GM12878 (cell line): ENCODE measurements around the gene GRIK1. TPM values are rescaled to one million over a fixed set of nuclear protein-coding genes. Genes with fewer than 3 reads are reported as not detected.

Experiments used
- ATAC-seq: fragments of 200-7000 bp; cut with Tn5 transposase; 3 replicates; pipeline ENCODE4 v1.9.1; 2020; ENCODE audit warnings: mild to moderate bottlenecking, moderate library complexity
- BruUV-seq: library from RNA; stranded (reverse); fragments of 400-500 nt; replicated peaks from 2 replicates; lab custom pipeline; 2021; lab: Mats Ljungman, UMichigan
- CTCF ChIA-PET: fragments of 300-600 bp; sonication (Branson Sonifier 250); formaldehyde crosslinking; extraction: SDS; loops from one replicate; lab custom pipeline; 2021; ENCODE audit warnings: inconsistent platforms; lab: Yijun Ruan, JAX
- POLR2A ChIA-PET: fragments of 350-600 bp; formaldehyde crosslinking; extraction: SDS; loops from one replicate; lab custom pipeline; 2021; ENCODE audit warnings: inconsistent platforms; lab: Charles Lee
- RAD21 ChIA-PET: fragments of 300-600 bp; sonication (Branson Sonifier 250); formaldehyde crosslinking; loops from one replicate; lab custom pipeline; 2023; ENCODE audit warnings: antibody characterized with exemption; ENCODE audit not compliant: unreplicated experiment; lab: Charles Lee
- SMC1A ChIA-PET: fragments of 300-600 bp; sonication (Branson Sonifier 250); formaldehyde crosslinking; loops from one replicate; lab custom pipeline; 2023; ENCODE audit not compliant: unreplicated experiment, uncharacterized antibody; lab: Charles Lee
- DNase-seq: peaks from one replicate; pipeline ENCODE4 v3.0.0-alpha.2; 2011; ENCODE audit warnings: low read depth, low spot score
- FAIRE-seq: peaks from 3 replicates; lab custom pipeline; 2011; peaks lifted over from hg19 to GRCh38; lab: Jason Lieb, UNC
- H2AFZ ChIP-seq: 2 replicates; pipeline ENCODE4 v1.6.0; 2011; ENCODE audit warnings: low read depth, low read length, control low read depth; ENCODE audit not compliant: control insufficient read depth
- H3K27ac ChIP-seq: 2 replicates; pipeline ENCODE4 v1.5.1; 2011; ENCODE audit warnings: control low read depth; ENCODE audit not compliant: control insufficient read depth, insufficient read depth
- H3K27me3 ChIP-seq, 2 experiments: replicated peaks in 1 of 2; 2 replicates each; pipeline versions ENCODE4 v1.6.0 to v1.6.1; 2011; ENCODE audit warnings: low read length in 1 of 2; ENCODE audit not compliant: control insufficient read depth in 2 of 2, insufficient read depth in 2 of 2
- H3K36me3 ChIP-seq, 2 experiments: 2 replicates each; pipeline ENCODE4 v1.5.1; 2011; ENCODE audit warnings: low read length in 1 of 2; ENCODE audit not compliant: control insufficient read depth in 2 of 2, insufficient read depth in 2 of 2
- H3K4me1 ChIP-seq: 2 replicates; pipeline ENCODE4 v1.6.1; 2011; ENCODE audit warnings: mild to moderate bottlenecking, low read length, moderate library complexity, mixed read lengths; ENCODE audit not compliant: control insufficient read depth, insufficient read depth
- H3K4me2 ChIP-seq: 2 replicates; pipeline ENCODE4 v1.6.0; 2011; ENCODE audit warnings: control low read depth; ENCODE audit not compliant: control insufficient read depth, insufficient read depth
- H3K4me3 ChIP-seq: fragments of 200-600 bp; sonication (generic); 2 replicates; pipeline ENCODE4 v1.5.1; 2016
- H3K79me2 ChIP-seq: 2 replicates; pipeline ENCODE4 v1.6.0; 2011; ENCODE audit warnings: low read length; ENCODE audit not compliant: control insufficient read depth, insufficient read depth
- H3K9ac ChIP-seq: 2 replicates; pipeline ENCODE4 v1.8.0; 2011; ENCODE audit warnings: low read length, control low read depth, mixed read lengths; ENCODE audit not compliant: control insufficient read depth, insufficient read depth
- H3K9me3 ChIP-seq: replicated peaks from 3 replicates; pipeline ENCODE4 v1.5.1; 2011; ENCODE audit warnings: mild to moderate bottlenecking, low read length; ENCODE audit not compliant: control insufficient read depth, insufficient read depth
- H4K20me1 ChIP-seq: 2 replicates; pipeline ENCODE4 v1.6.0; 2011; ENCODE audit not compliant: control insufficient read depth, insufficient read depth
- BRCA1 ChIP-seq: IDR thresholded peaks from 2 replicates; pipeline ENCODE4 v1.6.1; 2011; ENCODE audit warnings: low read depth, low read length, improper control_type of control experiment
- JUNB ChIP-seq: IDR thresholded peaks from 2 replicates; pipeline ENCODE4 v1.6.1; 2016; ENCODE audit warnings: antibody characterized with exemption, mild to moderate bottlenecking
- KLF5 ChIP-seq: fragments of 450-650 bp; IDR thresholded peaks from 2 replicates; pipeline ENCODE4 v1.6.1; 2014; ENCODE audit warnings: mild to moderate bottlenecking; ENCODE audit not compliant: partially characterized antibody
- NFIC ChIP-seq: IDR thresholded peaks from 2 replicates; pipeline ENCODE4 v1.6.1; 2012; ENCODE audit warnings: low read depth, mild to moderate bottlenecking, inconsistent platforms, low read length, moderate library complexity
- NFXL1 ChIP-seq: fragments of 450-650 bp; IDR thresholded peaks from 2 replicates; pipeline ENCODE4 v1.6.1; 2017; ENCODE audit warnings: antibody characterized with exemption, mild to moderate bottlenecking, borderline replicate concordance
- NRF1 ChIP-seq: conservative IDR thresholded peaks from 2 replicates; pipeline ENCODE4 v1.6.1; 2011; ENCODE audit warnings: mild to moderate bottlenecking, low read depth, low read length, improper control_type of control experiment
- RB1 ChIP-seq: fragments of 450-650 bp; formaldehyde crosslinking; IDR thresholded peaks from 2 replicates; pipeline ENCODE4 v1.6.1; 2017; ENCODE audit warnings: mild to moderate bottlenecking, borderline replicate concordance
- RCOR1 ChIP-seq: conservative IDR thresholded peaks from 2 replicates; pipeline ENCODE4 v1.6.1; 2012; ENCODE audit warnings: low read depth, low read length, improper control_type of control experiment
- RELB ChIP-seq: fragments of 450-650 bp; IDR thresholded peaks from 2 replicates; pipeline ENCODE4 v1.6.1; 2017; ENCODE audit warnings: low read depth, mild to moderate bottlenecking, moderate library complexity
- STAT1 ChIP-seq: fragments of 450-650 bp; conservative IDR thresholded peaks from 2 replicates; pipeline ENCODE4 v1.6.1; 2014; ENCODE audit warnings: antibody characterized with exemption, mild to moderate bottlenecking
- ZBTB33 ChIP-seq: fragments of 450-650 bp; IDR thresholded peaks from 2 replicates; pipeline ENCODE4 v1.6.1; 2017; ENCODE audit warnings: mild to moderate bottlenecking
- ZNF384 ChIP-seq: IDR thresholded peaks from 2 replicates; pipeline ENCODE4 v1.6.1; 2012; ENCODE audit warnings: low read depth, mild to moderate bottlenecking, low read length, improper control_type of control experiment, borderline replicate concordance
- WGBS: methylation state at CpG from one replicate; pipeline ENCODE4 v1.1.6; 2016; ENCODE audit warnings: low lambda C conversion rate; ENCODE audit not compliant: insufficient replicate concordance, insufficient coverage; ENCODE audit errors: missing lambda C conversion rate; 5-methylcytosine and 5-hydroxymethylcytosine counted together
- in situ Hi-C: fragments of 300-500 bp; cut with MboI; formaldehyde crosslinking; loops from 9 replicates; pipeline ENCODE4 v1.14.3; 2018; ENCODE audit warnings: mixed read lengths
- intact Hi-C: fragments of 100-400 bp; cut with micrococcal nuclease; formaldehyde crosslinking; loops from one replicate; pipeline ENCODE4 v1.14.2; 2022; ENCODE audit not compliant: unreplicated experiment
- polyA plus RNA-seq, 11 experiments: library from polyadenylated mRNA; depleted of rRNA in 4 of 11; unstranded in 6 of 11; stranded (reverse) in 5 of 11; fragments of >200 nt; fragmentation: Nextera tagmentation in 4 of 11; fragmentation: Illumina TruSeq in 1 of 11; extraction: Ambion mirVana in 4 of 11; extraction: Trizol in 1 of 11; gene quantifications; 1 replicate in 1 of 11; 2 replicates in 10 of 11; pipeline versions ENCODE4 v1.2.1 to v1.2.3, GENCODE V29; 2011 to 2016; ENCODE audit warnings: inconsistent platforms in 2 of 11, missing spikeins in 2 of 11, low read depth in 1 of 11
- total RNA-seq, 4 experiments: library from RNA; depleted of rRNA in 3 of 4; stranded (reverse); fragments of >200 nt in 3 of 4; fragmentation: Illumina TruSeq in 1 of 4; extraction: Trizol in 1 of 4; gene quantifications; 2 replicates each; pipeline versions ENCODE4 v1.2.1 to v1.2.3, GENCODE V29; 2013 to 2021
- TF ChIP-seq, protein P1 (sequence below): fragments of 450-650 bp; IDR thresholded peaks from 2 replicates; pipeline ENCODE4 v1.6.1; 2014; ENCODE audit warnings: mild to moderate bottlenecking

Gene GRIK1
- total and polyA plus RNA-seq, 10 of the 15 experiments (the other 5 are each of a cell fraction or from before 2014, with no cell fraction given): 0.05 to 0.13 (median 0.09) TPM; not detected in 7

- no peak for TF ChIP-seq ZBTB33
- no peak for TF ChIP-seq NFXL1
- no peak for TF ChIP-seq KLF5
- TF ChIP-seq RB1: no peak
- TF ChIP-seq STAT1: no peak
- no peak for TF ChIP-seq RCOR1
- no peak for TF ChIP-seq JUNB
Measured at GRCh38 chr21:29708401-29708800, 231.4 kb downstream of the GRIK1 start (continued).

DNA sequence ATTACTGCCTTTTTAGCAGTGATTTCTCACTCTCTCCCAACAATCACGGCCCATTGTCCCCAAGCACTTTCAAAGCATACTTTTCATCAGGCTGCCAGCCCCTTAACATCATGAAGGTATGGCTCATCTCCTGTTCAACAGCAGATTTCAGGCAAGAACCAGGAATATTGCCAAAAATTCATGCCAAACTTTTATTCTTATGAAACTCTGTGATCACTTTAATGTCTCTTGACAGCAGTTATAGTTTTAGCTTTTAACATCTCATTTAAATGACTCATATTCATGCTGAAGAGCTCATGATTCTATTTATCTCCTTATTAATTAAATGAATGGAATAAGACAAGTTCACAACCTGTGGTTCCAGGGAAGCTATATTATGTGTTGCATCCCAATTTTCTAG is 235.1 kb downstream of the GRIK1 start:
- Histone ChIP-seq H3K4me3 (no peak overlapping the region), H3K9ac (no peak overlapping the region), H3K36me3 (no peaks in the 10 kb centered on the region), H3K79me2 (no peaks in the 10 kb centered on the region), H3K27ac (no peak overlapping the region), H3K4me2 (no peak overlapping the region), H4K20me1 (no peaks in the 10 kb centered on the region), H2AFZ (no peak overlapping the region), H3K27me3 (no peaks in the 10 kb centered on the region), H3K4me1 (no peaks in the 10 kb centered on the region), H3K9me3 (no peaks in the 10 kb centered on the region)
- TF ChIP-seq NRF1: no peak
- TF ChIP-seq RELB: no peak
- TF ChIP-seq, protein P1, sequence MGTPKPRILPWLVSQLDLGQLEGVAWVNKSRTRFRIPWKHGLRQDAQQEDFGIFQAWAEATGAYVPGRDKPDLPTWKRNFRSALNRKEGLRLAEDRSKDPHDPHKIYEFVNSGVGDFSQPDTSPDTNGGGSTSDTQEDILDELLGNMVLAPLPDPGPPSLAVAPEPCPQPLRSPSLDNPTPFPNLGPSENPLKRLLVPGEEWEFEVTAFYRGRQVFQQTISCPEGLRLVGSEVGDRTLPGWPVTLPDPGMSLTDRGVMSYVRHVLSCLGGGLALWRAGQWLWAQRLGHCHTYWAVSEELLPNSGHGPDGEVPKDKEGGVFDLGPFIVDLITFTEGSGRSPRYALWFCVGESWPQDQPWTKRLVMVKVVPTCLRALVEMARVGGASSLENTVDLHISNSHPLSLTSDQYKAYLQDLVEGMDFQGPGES: no peak
- TF ChIP-seq NFIC: no peak
- no peak for TF ChIP-seq BRCA1
- no peak for TF ChIP-seq ZNF384
- ATAC-seq: no peak
- no peak for FAIRE-seq
- CTCF ChIA-PET: no interaction called here
- in situ Hi-C loops (no loop called here), intact Hi-C loops (loop anchor here (2.0 kb wide), 1 partner anchor 40 kb away; no protein-coding TSS in a partner anchor)
- POLR2A ChIA-PET: no interaction called here
- no peak for DNase-seq
- RAD21 ChIA-PET: no interaction called here
- SMC1A ChIA-PET: interaction anchor here (1.5 kb wide), 1 partner anchor 9 kb away, joined by 3 read pairs; no protein-coding TSS in a partner anchor
- BruUV-seq: no TSS peak
- WGBS: 0% methylated on average over 1 of the region's 1 CpG
